DND-41 (cell line): ENCODE measurements around the gene RAB11FIP5.

Source experiments
- ATAC-seq: fragments of 200-7000 bp; cut with Tn5 transposase; 3 replicates; pipeline ENCODE4 v1.9.1; 2021; ENCODE audit warnings: low read depth; ENCODE audit not compliant: insufficient read depth
- DNase-seq: peaks from one replicate; pipeline ENCODE4 v3.0.0-alpha.2; 2020
- H2AFZ ChIP-seq: 2 replicates; pipeline ENCODE4 v1.6.0; 2012; ENCODE audit warnings: low read depth, low read length
- H3K27ac ChIP-seq: 2 replicates; pipeline ENCODE4 v1.5.1; 2012; ENCODE audit warnings: low read length, inconsistent platforms
- H3K27me3 ChIP-seq: fragments of 200-600 bp; sonication (generic); 2 replicates; pipeline ENCODE4 v1.6.0; 2012; ENCODE audit warnings: low read length, mild to moderate bottlenecking, inconsistent platforms; ENCODE audit not compliant: insufficient read depth, poor library complexity
- H3K36me3 ChIP-seq: 2 replicates; pipeline ENCODE4 v1.5.1; 2012; ENCODE audit warnings: low read length, inconsistent platforms; ENCODE audit not compliant: insufficient read depth
- H3K4me1 ChIP-seq: 2 replicates; pipeline ENCODE4 v1.5.1; 2012; ENCODE audit warnings: mild to moderate bottlenecking, low read length; ENCODE audit not compliant: insufficient read depth
- H3K4me2 ChIP-seq: 2 replicates; pipeline ENCODE4 v1.6.0; 2012; ENCODE audit warnings: mild to moderate bottlenecking, moderate library complexity, low read length, inconsistent platforms; ENCODE audit not compliant: insufficient read depth
- H3K4me3 ChIP-seq, 2 experiments: fragments of 200-600 bp in 1 of 2; shearing (Covaris generic) in 1 of 2; 2 replicates each; pipeline ENCODE4 v1.5.1; 2012 to 2016; ENCODE audit warnings: inconsistent platforms in 2 of 2, low read length in 2 of 2, mild to moderate bottlenecking in 2 of 2, low read depth in 1 of 2, moderate library complexity in 1 of 2
- H3K79me2 ChIP-seq: 2 replicates; pipeline ENCODE4 v1.6.0; 2012; ENCODE audit warnings: low read length, inconsistent platforms; ENCODE audit not compliant: insufficient read depth
- H3K9ac ChIP-seq: 2 replicates; pipeline ENCODE4 v1.6.0; 2012; ENCODE audit warnings: low read depth, mild to moderate bottlenecking, inconsistent platforms, low read length, moderate library complexity
- H3K9me3 ChIP-seq: 2 replicates; pipeline ENCODE4 v1.5.1; 2012; ENCODE audit warnings: low read length, moderate library complexity, mild to moderate bottlenecking, inconsistent platforms; ENCODE audit not compliant: insufficient read depth, severe bottlenecking
- H4K20me1 ChIP-seq: 2 replicates; pipeline ENCODE4 v1.6.0; 2012; ENCODE audit warnings: low read length; ENCODE audit not compliant: insufficient read depth
- EZH2 ChIP-seq: IDR thresholded peaks from 3 replicates; pipeline ENCODE4 v1.6.1; 2012; ENCODE audit warnings: borderline replicate concordance, low read depth, mild to moderate bottlenecking, moderate library complexity, low read length, inconsistent platforms; ENCODE audit not compliant: severe bottlenecking
- TF ChIP-seq, protein P1 (sequence below): IDR thresholded peaks from 2 replicates; pipeline ENCODE4 v1.5.1; 2012; ENCODE audit warnings: borderline replicate concordance, low read length, moderate library complexity, mild to moderate bottlenecking; ENCODE audit not compliant: poor library complexity, severe bottlenecking; ENCODE audit errors: extremely low read depth

Gene RAB11FIP5

GRCh38 chr2:73077424-73077795 lies 35.3 kb downstream of the RAB11FIP5 start:
- Histone ChIP-seq H3K4me3 (no peak overlapping the region), H2AFZ (no peak overlapping the region), H3K4me1 (peaks cover 6% of the 10 kb centered on the region; the same call in 1 of the 2 replicates), H3K9ac (no peak overlapping the region), H3K79me2 (no peaks in the 10 kb centered on the region), H3K4me2 (no peak overlapping the region), H4K20me1 (no peaks in the 10 kb centered on the region), H3K27me3 (peaks cover 20% of the 10 kb centered on the region), H3K36me3 (no peaks in the 10 kb centered on the region), H3K27ac (no peak overlapping the region), H3K9me3 (no peaks in the 10 kb centered on the region)
- no peak for ATAC-seq
- DNase-seq, result no peak
- no peak for TF ChIP-seq EZH2
- TF ChIP-seq, protein P1, sequence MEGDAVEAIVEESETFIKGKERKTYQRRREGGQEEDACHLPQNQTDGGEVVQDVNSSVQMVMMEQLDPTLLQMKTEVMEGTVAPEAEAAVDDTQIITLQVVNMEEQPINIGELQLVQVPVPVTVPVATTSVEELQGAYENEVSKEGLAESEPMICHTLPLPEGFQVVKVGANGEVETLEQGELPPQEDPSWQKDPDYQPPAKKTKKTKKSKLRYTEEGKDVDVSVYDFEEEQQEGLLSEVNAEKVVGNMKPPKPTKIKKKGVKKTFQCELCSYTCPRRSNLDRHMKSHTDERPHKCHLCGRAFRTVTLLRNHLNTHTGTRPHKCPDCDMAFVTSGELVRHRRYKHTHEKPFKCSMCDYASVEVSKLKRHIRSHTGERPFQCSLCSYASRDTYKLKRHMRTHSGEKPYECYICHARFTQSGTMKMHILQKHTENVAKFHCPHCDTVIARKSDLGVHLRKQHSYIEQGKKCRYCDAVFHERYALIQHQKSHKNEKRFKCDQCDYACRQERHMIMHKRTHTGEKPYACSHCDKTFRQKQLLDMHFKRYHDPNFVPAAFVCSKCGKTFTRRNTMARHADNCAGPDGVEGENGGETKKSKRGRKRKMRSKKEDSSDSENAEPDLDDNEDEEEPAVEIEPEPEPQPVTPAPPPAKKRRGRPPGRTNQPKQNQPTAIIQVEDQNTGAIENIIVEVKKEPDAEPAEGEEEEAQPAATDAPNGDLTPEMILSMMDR, result no peak

DNA sequence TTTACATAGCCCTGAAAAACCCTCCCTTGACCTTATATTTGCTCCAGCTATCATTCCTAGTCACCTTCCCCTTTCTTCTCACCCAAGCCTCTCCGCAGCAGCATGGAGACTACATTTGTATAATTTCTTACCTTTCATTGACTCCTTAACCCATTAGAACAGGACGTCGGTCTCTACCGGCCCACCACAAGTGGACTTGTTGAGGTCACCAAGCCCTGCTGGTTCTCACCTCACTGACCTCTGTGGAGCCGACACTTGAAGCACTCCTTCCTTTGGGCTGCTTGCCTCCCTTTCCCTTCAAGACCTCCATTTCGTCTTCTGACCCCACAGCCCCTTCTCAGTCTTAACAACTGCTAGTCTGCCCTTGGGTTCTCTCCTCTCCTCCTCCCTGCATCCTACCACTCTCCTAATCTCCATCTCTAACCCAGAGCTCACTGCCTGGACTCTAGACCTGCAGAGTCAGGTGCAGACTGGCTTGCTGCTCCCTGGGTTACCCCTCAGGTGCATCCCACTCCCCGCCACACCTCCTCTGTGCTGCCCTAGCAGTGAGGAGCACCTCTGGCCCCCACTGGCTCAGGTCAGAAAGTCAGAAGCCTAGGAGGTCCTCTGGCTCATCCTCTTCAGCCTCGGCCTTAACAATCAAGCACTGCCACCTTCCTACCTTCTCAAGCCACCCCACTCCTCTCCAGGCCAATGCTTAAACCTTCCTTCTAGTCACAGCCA lies 35.9 kb downstream of the RAB11FIP5 start:
- TF ChIP-seq, protein P1, result no peak
- no peak for TF ChIP-seq EZH2
- no peaks in the 10 kb centered on the region for H3K9me3 ChIP-seq
- no peak overlapping the region for H3K9ac ChIP-seq
- H3K4me2 ChIP-seq, result no peak overlapping the region
- H2AFZ ChIP-seq, result no peak overlapping the region
- H4K20me1 ChIP-seq, result no peaks in the 10 kb centered on the region
- H3K27ac ChIP-seq, result no peak overlapping the region
- ATAC-seq (no peak), DNase-seq (no peak)
- H3K79me2 ChIP-seq, result no peaks in the 10 kb centered on the region
- no peak overlapping the region for H3K4me3 ChIP-seq
- peaks cover 20% of the 10 kb centered on the region for H3K27me3 ChIP-seq
- peaks cover 11% of the 10 kb centered on the region for H3K4me1 ChIP-seq
- H3K36me3 ChIP-seq, result no peaks in the 10 kb centered on the region

DNA sequence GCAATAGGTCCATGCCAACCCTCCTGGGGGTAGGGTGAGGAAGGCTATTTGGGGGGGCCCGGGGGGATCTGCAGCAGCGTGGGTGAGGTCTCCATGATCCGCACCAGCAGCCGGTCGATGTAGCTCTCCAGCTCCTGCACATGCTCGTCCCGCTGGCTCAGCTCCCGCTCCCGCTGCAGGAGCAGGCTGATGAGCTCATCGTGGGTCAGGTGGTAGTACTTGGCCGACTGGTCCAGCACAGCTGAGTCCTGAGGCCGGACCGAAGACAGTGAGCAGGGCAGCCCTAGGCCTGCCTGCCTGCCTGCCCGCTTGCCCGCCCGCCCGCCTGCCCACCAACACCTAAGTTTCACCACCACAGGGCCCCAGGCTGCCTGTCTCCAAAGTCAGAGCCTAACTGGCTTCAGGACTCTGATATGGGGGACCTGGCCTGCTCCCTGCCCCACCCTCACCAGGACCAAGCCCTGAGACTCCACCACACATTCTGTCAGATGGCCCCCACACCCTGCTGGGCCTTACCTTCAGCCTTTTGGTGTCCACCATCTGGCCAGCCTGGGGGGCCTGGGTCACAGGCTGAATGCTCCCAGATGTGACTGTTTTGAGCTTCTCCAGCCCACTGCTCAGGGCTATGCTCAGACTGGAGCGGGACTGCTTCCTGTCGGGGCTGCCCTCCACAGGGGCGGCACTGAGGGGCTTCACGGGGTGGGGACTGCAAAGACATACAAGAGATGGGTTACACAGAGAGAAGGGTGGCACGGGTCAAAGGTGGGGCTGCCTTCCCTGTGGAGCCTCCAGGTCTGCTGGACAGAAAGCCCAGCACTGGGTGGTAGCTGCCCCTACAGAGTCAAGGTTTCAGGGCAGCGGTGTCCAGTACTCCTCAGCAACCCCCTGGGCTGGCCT lies 37.0 kb downstream of the RAB11FIP5 start:
- H3K27me3 ChIP-seq, result peaks cover 20% of the 10 kb centered on the region
- no peak overlapping the region for H3K27ac ChIP-seq
- H3K36me3 ChIP-seq, result no peaks in the 10 kb centered on the region; the same call in 1 of the 2 replicates
- H3K4me1 ChIP-seq, result peaks cover 14% of the 10 kb centered on the region
- H2AFZ ChIP-seq, result no peak overlapping the region
- peaks cover 4% of the 10 kb centered on the region for H3K79me2 ChIP-seq
- no peak for DNase-seq
- no peak overlapping the region for H3K4me2 ChIP-seq
- H3K9ac ChIP-seq, result no peak overlapping the region
- H4K20me1 ChIP-seq, result no peaks in the 10 kb centered on the region
- H3K9me3 ChIP-seq, result no peaks in the 10 kb centered on the region
- no peak overlapping the region for H3K4me3 ChIP-seq
- TF ChIP-seq, protein P1, result no peak
- no peak for TF ChIP-seq EZH2
- no peak for ATAC-seq
